Small intestine (tissue), 7 donors: Measurements from ENCODE around the gene KCNS1. TPM values are rescaled to one million over a fixed set of nuclear protein-coding genes. Genes with fewer than 3 reads are reported as not detected.
A peak's percentile ranks its signal among the peaks of the same experiment; 100 is the strongest.

ENCODE experiments used
- DNase-seq, 2 donors: peaks; one replicate each; pipeline versions ENCODE4 v3.0.0 to v3.0.0-alpha.2; 2013
- FAIRE-seq: peaks from 2 replicates; lab custom pipeline; 2012; peaks lifted over from hg19 to GRCh38; lab: Jason Lieb, UNC
- H3K27ac ChIP-seq, 3 donors: one replicate each; pipeline ENCODE4 v1.5.1; 2013; ENCODE audit warnings: low read length in 2 of 3, mild to moderate bottlenecking in 2 of 3, control low read depth in 1 of 3, inconsistent platforms in 1 of 3, low read depth in 1 of 3, moderate library complexity in 1 of 3
- H3K27me3 ChIP-seq, 3 donors: one replicate each; pipeline ENCODE4 v1.6.1; 2013; ENCODE audit warnings: low read length in 3 of 3, inconsistent platforms in 1 of 3; ENCODE audit not compliant: control insufficient read depth in 3 of 3, insufficient read depth in 3 of 3
- H3K36me3 ChIP-seq, 3 donors: one replicate each; pipeline ENCODE4 v1.6.1; 2013; ENCODE audit warnings: low read length in 3 of 3, inconsistent platforms in 1 of 3, low read depth in 1 of 3, mild to moderate bottlenecking in 1 of 3, moderate library complexity in 1 of 3; ENCODE audit not compliant: control insufficient read depth in 3 of 3, insufficient read depth in 2 of 3
- H3K4me1 ChIP-seq, 3 donors: one replicate each; pipeline ENCODE4 v1.6.1; 2013; ENCODE audit warnings: low read length in 2 of 3, inconsistent platforms in 1 of 3, low read depth in 1 of 3, mild to moderate bottlenecking in 1 of 3, moderate library complexity in 1 of 3; ENCODE audit not compliant: control insufficient read depth in 3 of 3, insufficient read depth in 2 of 3
- H3K4me3 ChIP-seq, 3 donors: one replicate each; pipeline ENCODE4 v1.5.1; 2013; ENCODE audit warnings: low read length in 3 of 3, control low read depth in 1 of 3, inconsistent platforms in 1 of 3, low read depth in 1 of 3, mild to moderate bottlenecking in 1 of 3, moderate library complexity in 1 of 3
- H3K9me3 ChIP-seq, 2 donors: one replicate each; pipeline ENCODE4 v1.6.1; 2013; ENCODE audit warnings: low read depth in 1 of 2, low read length in 1 of 2; ENCODE audit not compliant: control insufficient read depth in 2 of 2, insufficient read depth in 1 of 2
- WGBS, 3 donors: extraction: QIAGEN DNeasy Blood & Tissue Kit; methylation state at CpG; one replicate each; pipeline ENCODE4 v1.1.7; 2013; 5-methylcytosine and 5-hydroxymethylcytosine counted together
- polyA plus RNA-seq, 4 donors: library from polyadenylated mRNA; stranded (reverse) in 3 of 4; unstranded in 1 of 4; fragments of 200-250 nt in 3 of 4; fragments of 120-200 nt in 1 of 4; gene quantifications; one replicate each; pipeline versions ENCODE4 v1.2.1 to v1.2.3, GENCODE V29; 2013
- donor health status: healthy with polysubstance abuse.
- donor health status: control.
- donor health status: control.
- donor health status: Bipolar disorder and iron deficiency.
- donor health status: healthy.

Gene KCNS1
- polyA plus RNA-seq, 4 donors = 1.0 to 1.3 TPM; not detected in 2

DNA sequence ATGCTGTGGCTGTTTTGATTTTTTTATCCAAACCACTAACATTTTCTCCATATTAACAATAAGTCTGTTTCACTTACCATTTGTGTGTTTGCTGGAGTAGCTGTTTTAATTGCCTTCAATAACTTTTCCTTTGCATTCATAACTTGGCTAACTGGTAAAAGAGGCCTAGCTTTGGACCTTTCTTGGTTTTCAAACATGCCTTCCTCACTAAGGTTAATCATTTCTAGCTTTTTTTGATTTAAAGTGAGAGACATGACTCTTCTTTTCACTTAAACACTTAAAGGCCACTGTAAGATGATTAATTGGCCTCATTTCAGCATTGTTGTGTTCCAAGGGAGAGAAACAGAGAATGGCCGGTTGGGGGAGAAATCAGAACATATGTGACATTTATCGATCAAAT is 20.5 kb upstream of the KCNS1 start:
- H3K27me3 ChIP-seq = peaks cover 0 to 7% (median 0%) of the 10 kb centered on the region in 3 donors
- H3K27ac ChIP-seq = no peak overlapping the region
- DNase-seq = no peak
- no peaks in the 10 kb centered on the region for H3K9me3 ChIP-seq
- H3K36me3 ChIP-seq = no peaks in the 10 kb centered on the region
- WGBS, 3 donors = 89 to 94% (median 93%) methylated on average over 2 of the region's 2 CpGs
- no peak for FAIRE-seq
- H3K4me1 ChIP-seq = no peaks in the 10 kb centered on the region
- H3K4me3 ChIP-seq = no peak overlapping the region

DNA sequence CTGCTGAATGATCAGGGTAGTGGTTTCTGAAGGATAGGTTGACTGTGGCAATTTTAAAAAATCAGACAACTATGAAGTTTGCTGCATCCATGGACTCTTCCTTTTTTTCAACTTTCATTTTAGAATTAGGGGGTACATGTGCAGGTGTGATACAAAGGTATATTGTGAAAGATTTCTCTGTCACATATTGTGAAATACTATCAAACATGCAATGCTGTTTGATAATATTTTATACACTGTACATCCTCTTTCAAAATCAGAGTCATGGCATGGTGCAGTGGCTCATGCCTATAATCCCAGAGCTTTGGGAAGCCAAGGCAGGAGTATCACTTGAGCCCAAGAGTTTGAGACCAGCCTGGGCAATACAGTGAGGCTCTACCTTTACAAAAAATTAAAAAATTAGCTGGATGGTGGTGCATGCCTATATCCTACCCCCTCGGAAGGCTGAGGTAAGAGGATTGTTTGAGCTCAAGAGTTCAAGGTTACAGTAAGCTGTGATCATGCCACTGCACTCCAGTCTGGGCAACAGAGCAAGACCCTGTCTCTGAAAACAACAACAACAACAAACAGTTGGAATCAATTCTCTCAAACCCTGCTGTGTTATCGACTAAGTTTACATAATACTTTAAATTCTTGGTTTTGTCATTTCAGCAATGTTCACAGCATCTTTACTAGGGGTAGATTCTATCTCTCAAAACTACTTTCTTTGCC is 18.8 kb upstream of the KCNS1 start:
- peaks cover 0 to 9% (median 4%) of the 10 kb centered on the region in 3 donors for H3K27me3 ChIP-seq
- 77 to 86% (median 81%) methylated on average over 2 of the region's 2 CpGs for WGBS, 3 donors
- H3K27ac ChIP-seq = no peak overlapping the region

DNA sequence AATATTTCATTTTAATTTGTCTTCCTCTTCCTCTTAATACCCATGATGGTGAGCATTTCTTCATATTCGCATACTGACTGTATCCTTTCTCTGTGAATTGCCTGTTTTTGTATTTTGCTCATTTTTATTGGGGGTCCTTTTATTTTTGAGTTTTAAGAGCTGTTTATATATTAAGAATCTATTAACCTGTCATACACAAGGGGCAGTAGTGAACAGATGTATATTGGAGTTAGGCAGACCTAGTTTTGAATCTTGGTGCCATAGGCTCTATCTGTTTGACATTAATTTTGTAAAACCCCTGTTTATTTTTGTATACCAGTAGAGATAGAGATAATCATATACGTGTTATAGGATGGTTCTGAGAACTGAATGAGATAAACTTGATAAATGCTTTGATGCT is 17.1 kb upstream of the KCNS1 start:
- no peak for DNase-seq
- 13 to 55% (median 40%) methylated on average over 2 of the region's 2 CpGs for WGBS, 3 donors
- H3K4me1 ChIP-seq = no peaks in the 10 kb centered on the region
- FAIRE-seq = no peak
- no peaks in the 10 kb centered on the region for H3K9me3 ChIP-seq
- H3K27ac ChIP-seq = no peak overlapping the region
- H3K36me3 ChIP-seq = no peaks in the 10 kb centered on the region
- no peak overlapping the region for H3K4me3 ChIP-seq
- H3K27me3 ChIP-seq = peaks cover 0 to 7% (median 4%) of the 10 kb centered on the region in 3 donors

More for the DNA sequence above, 18.8 kb upstream of the KCNS1 start:
- Histone ChIP-seq H3K4me3 (no peak overlapping the region), H3K4me1 (no peaks in the 10 kb centered on the region), H3K36me3 (no peaks in the 10 kb centered on the region), H3K9me3 (no peaks in the 10 kb centered on the region)
- FAIRE-seq (no peak), DNase-seq (no peak)

DNA sequence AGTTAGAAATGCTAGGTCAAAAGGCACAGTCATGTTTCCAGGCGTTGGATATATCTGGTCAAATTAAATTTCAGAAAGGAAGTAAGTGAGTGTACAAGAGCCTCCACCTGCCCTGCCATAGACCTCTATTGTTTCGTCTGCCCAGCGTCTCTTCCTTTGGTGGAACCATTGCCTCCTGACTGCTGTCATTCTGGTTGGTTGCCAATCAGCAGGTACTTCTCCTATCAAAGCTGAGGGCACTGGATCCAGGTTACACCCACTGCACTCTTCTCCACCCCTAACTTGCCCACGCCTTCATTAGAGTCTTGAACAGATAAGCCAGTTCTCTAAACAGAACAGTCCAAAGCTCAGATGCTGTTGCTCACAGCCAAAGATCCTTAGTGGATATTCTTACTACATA is 16.7 kb upstream of the KCNS1 start:
- WGBS, 3 donors = 16 to 44% (median 27%) methylated on average over 4 of the region's 4 CpGs
- FAIRE-seq (no peak), DNase-seq (peak; percentile 79 to 98)
- no peaks in the 10 kb centered on the region for H3K9me3 ChIP-seq
- H3K4me3 ChIP-seq = no peak overlapping the region
- H3K4me1 ChIP-seq = no peaks in the 10 kb centered on the region
- no peaks in the 10 kb centered on the region for H3K36me3 ChIP-seq
- no peak overlapping the region for H3K27ac ChIP-seq
- H3K27me3 ChIP-seq = peaks cover 0 to 7% (median 4%) of the 10 kb centered on the region in 3 donors

DNA sequence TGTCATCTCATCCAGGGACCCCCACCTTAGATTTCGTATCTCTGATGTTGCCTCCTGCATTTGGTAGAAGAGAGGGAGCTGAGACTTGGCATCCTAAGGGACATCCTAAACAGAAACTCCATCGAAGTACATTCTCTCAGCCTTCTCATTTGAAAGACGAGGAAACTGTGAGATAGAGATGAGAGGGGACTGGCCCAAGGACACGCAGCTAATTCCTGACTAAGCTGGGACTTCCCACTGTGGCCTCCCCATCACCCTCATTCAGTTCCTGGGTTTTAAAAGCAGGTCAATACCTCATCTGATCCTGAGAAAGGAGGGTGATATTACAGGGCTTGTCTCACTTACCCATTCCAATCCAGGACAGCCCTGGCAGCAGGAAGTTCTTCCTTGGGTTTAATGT is 14.9 kb upstream of the KCNS1 start:
- Histone ChIP-seq H3K27ac (no peak overlapping the region), H3K27me3 (peaks cover 0 to 9% (median 4%) of the 10 kb centered on the region in 3 donors), H3K9me3 (no peaks in the 10 kb centered on the region), H3K4me3 (no peak overlapping the region), H3K36me3 (no peaks in the 10 kb centered on the region), H3K4me1 (no peaks in the 10 kb centered on the region)
- DNase-seq (no peak), FAIRE-seq (no peak)
- WGBS, 3 donors = 66 to 96% (median 73%) methylated on average over 4 of the region's 4 CpGs

DNA sequence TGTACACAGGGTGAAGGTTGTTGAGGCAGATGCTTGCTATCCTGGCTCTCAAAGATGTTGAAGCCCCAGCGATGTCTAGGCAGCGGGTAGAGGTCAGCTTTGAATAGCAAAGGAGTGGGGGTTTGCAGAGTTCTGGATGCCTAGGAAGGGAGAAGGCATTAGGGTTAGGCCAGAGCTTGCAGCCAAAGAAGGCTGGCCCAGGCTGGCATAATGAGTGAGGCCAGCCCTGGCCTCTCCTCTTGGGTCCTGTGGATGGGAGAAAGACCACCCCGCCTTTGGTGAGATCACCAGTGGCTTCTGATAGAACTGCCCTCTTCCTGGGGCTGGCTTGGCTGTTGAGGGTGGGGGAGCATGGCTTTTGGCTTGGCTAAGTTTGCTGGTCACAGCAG is 14.5 kb upstream of the KCNS1 start:
- Histone ChIP-seq H3K36me3 (no peaks in the 10 kb centered on the region), H3K4me1 (no peaks in the 10 kb centered on the region), H3K27me3 (peaks cover 0 to 9% (median 4%) of the 10 kb centered on the region in 3 donors), H3K9me3 (no peaks in the 10 kb centered on the region), H3K4me3 (no peak overlapping the region), H3K27ac (no peak overlapping the region)
- WGBS, 3 donors = 76 to 82% (median 78%) methylated on average over 3 of the region's 3 CpGs
- DNase-seq = no peak
- no peak for FAIRE-seq

DNA sequence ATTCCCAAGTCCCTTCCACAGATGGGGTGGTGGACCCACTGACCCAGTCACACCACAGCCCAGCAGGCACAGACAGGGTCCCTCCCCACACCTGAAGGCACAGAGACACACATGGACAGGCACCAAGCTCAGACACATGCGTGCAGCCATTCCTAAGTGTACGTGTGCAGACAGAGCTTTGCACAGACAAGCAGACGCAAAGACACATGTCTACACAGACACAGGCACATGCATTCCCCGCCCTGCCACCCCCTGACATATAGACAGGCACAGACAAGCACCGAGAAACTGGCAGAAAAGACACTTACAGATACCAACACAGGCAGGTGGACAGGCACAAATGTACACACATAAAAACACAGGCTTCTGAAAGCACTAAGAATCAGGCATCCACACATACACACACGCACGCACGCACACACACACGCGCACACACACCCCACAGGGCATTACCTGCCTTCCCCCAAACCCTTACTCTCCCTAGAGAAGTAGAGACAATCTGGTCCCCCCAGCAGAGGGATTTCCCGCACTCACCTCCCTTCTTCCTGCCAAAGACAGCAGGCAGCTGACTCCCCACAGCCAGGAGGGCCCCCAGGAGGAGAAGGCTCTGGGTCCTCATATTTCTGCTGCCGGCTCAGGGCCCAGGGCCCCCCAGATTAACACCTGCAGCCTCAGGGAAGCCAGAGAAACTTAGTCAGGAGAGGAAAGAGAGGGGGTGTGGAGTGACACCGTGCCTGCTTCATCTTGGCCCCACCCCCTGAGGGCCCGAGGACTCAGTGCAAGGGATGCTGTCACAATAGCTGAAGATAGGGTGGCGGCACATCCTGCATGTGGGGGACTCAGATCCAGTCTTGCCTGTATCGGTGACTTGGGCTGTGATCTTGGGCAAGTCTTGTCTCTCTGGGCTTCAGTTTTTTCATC is 13.8 kb upstream of the KCNS1 start, which contains the start of gene WFDC5:
TSS of gene WFDC5 (minus strand) at position 710 of the 921 bp plus-strand sequence. CDS start at position 619, 91 bp downstream.
- no peak within 1 kb of the TSS for H3K4me3 ChIP-seq
- H3K27ac ChIP-seq = no peak within 1 kb of the TSS
- DNase-seq (no peak), FAIRE-seq (no peak)
- H3K27me3 ChIP-seq = peaks cover 0 to 9% (median 4%) of the 10 kb centered on the region in 3 donors
- no peaks in the 10 kb centered on the region for H3K36me3 ChIP-seq
- no peaks in the 10 kb centered on the region for H3K9me3 ChIP-seq
- 57 to 64% (median 58%) methylated on average over 16 of the region's 16 CpGs for WGBS, 3 donors
- no peaks in the 10 kb centered on the region for H3K4me1 ChIP-seq

DNA sequence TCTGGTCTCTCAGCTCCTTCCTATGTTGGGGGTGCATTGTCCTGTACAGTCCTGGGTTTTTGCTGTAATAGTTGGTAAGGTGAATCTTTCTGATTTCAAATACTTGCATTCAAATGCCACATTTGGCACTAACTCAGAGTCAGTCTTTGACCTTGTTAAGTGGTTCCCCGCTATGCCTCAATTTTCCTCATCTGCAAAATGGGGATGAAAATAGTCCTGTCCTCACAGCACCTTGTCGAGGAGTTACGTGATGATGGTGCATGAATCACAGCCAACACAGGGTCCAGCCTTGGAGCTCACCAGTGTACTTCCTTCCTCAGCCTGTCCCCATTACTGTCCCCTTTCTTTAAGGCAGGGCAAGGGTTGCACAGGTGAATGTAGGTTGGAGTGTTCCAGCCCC is 12.9 kb upstream of the KCNS1 start:
- Histone ChIP-seq H3K36me3 (no peaks in the 10 kb centered on the region), H3K27ac (no peak overlapping the region), H3K4me1 (peaks cover 0 to 5% (median 0%) of the 10 kb centered on the region in 3 donors), H3K27me3 (peaks cover 0 to 9% (median 4%) of the 10 kb centered on the region in 3 donors), H3K4me3 (no peak overlapping the region), H3K9me3 (no peaks in the 10 kb centered on the region)
- FAIRE-seq (no peak), DNase-seq (no peak)
- 90 to 95% (median 94%) methylated on average over 3 of the region's 3 CpGs for WGBS, 3 donors
